Neural crest cell (in vitro differentiated cells): ENCODE measurements around the gene TBL3. TPM values are rescaled to one million over a fixed set of nuclear protein-coding genes. Genes with fewer than 3 reads are reported as not detected.

Source experiments
- DNase-seq: peaks from one replicate; pipeline ENCODE4 v3.0.0; 2021; ENCODE audit warnings: low read depth, mixed read lengths, low spot score
- H3K27ac Mint-ChIP-seq: one replicate; pipeline ENCODE4 v1.8.0; 2021; ENCODE audit warnings: mild to moderate bottlenecking, mixed read lengths; ENCODE audit not compliant: unreplicated experiment
- H3K27me3 Mint-ChIP-seq: 2 replicates; pipeline ENCODE4 v1.8.0; 2021; ENCODE audit warnings: low read depth, mild to moderate bottlenecking, mixed read lengths
- H3K36me3 Mint-ChIP-seq: 2 replicates; pipeline ENCODE4 v1.8.0; 2021; ENCODE audit warnings: low read depth, mild to moderate bottlenecking, mixed read lengths
- H3K4me1 Mint-ChIP-seq: 2 replicates; pipeline ENCODE4 v1.8.0; 2021; ENCODE audit warnings: mixed read lengths
- H3K4me3 Mint-ChIP-seq: one replicate; pipeline ENCODE4 v1.8.0; 2021; ENCODE audit warnings: mild to moderate bottlenecking, mixed read lengths
- H3K9me3 Mint-ChIP-seq: 2 replicates; pipeline ENCODE4 v1.8.0; 2021; ENCODE audit warnings: mixed read lengths
- long read RNA-seq: library from polyadenylated mRNA; unstranded; transcript quantifications from one replicate; pipeline ENCODE4 v2.0.0, GENCODE V29; 2020
- total RNA-seq: library from RNA; stranded (reverse); gene quantifications from 2 replicates; pipeline ENCODE4 v1.2.1, GENCODE V29; 2021
- TF ChIP-seq, protein P1 (sequence below): fragments of 200-600 bp; sonication (generic); conservative IDR thresholded peaks from 2 replicates; pipeline ENCODE4 v1.5.0; 2021; ENCODE audit warnings: antibody characterized with exemption, mild to moderate bottlenecking

The TBL3 gene
- 39.5 and 39.6 TPM in 2 replicates for total RNA-seq
- long read RNA-seq, full-length matches to known transcripts: 7 of 11 reads
- long read RNA-seq, partial matches to known transcripts: 1 of 11 reads
- long read RNA-seq, other reads (novel, unspliced or antisense): 3 of 11 reads

DNA sequence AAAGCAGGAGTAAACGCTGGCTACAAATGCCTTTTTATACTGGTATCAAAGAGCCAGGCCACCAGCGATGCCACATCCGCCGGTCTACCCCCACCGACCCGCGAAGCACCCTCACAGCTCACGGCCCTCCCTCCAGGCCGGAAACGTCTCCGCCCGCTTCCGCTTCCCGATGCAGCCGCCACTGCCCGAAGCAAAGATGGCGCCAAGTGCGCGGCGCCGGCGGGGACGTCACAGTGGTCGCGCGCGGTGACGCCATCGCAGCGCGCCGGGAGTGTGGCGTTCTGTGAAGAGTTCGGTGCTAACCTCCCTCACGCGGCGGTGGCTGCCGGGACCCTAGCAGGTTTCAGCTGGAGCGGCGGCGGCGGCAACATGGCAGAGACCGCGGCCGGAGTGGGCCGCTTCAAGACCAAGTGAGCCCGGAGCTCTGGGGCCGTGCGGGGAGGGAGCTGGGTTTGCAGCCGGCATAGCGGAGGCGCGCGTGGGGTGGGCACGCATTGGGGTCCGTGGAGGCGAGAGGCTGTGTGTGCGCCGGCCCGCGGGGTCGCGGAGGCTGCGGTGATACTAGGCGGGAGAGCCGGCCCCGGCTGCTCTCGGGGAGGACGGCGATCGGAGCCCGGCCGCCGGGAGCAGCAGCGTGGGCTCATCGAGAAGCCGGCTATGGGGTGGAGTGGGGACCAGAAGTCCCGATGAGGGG lies at the start of gene TBL3:
Gene TBL3 (plus strand): TSS at position 258 of the 694 bp plus-strand sequence. CDS start 112 bp downstream, at position 370.
- Mint-ChIP-seq H3K4me3 (peak within 1 kb of the TSS; percentile 97), H3K4me1 (peaks cover 18% of the 10 kb centered on the region), H3K27me3 (peaks cover 5% of the 10 kb centered on the region), H3K9me3 (no peaks in the 10 kb centered on the region), H3K36me3 (no peaks in the 10 kb centered on the region), H3K27ac (peak within 1 kb of the TSS; percentile 97)
- TF ChIP-seq, protein P1, sequence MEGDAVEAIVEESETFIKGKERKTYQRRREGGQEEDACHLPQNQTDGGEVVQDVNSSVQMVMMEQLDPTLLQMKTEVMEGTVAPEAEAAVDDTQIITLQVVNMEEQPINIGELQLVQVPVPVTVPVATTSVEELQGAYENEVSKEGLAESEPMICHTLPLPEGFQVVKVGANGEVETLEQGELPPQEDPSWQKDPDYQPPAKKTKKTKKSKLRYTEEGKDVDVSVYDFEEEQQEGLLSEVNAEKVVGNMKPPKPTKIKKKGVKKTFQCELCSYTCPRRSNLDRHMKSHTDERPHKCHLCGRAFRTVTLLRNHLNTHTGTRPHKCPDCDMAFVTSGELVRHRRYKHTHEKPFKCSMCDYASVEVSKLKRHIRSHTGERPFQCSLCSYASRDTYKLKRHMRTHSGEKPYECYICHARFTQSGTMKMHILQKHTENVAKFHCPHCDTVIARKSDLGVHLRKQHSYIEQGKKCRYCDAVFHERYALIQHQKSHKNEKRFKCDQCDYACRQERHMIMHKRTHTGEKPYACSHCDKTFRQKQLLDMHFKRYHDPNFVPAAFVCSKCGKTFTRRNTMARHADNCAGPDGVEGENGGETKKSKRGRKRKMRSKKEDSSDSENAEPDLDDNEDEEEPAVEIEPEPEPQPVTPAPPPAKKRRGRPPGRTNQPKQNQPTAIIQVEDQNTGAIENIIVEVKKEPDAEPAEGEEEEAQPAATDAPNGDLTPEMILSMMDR: no peak
- peak; percentile 89 for DNase-seq

GRCh38 chr16:1922357-1922756 lies 49.5 kb upstream of the TBL3 start:
- Mint-ChIP-seq H3K4me1 (peaks cover 10% of the 10 kb centered on the region), H3K27ac (no peak overlapping the region), H3K36me3 (no peaks in the 10 kb centered on the region), H3K27me3 (peaks cover 69% of the 10 kb centered on the region), H3K4me3 (no peak overlapping the region), H3K9me3 (no peaks in the 10 kb centered on the region)
- TF ChIP-seq, protein P1: no peak
- DNase-seq: no peak

GRCh38 chr16:1923299-1924034 lies 48.4 kb upstream of the TBL3 start:
- Mint-ChIP-seq H3K27me3 (peaks cover 64% of the 10 kb centered on the region), H3K36me3 (no peaks in the 10 kb centered on the region), H3K27ac (no peak overlapping the region), H3K4me3 (no peak overlapping the region), H3K4me1 (peaks cover 13% of the 10 kb centered on the region), H3K9me3 (no peaks in the 10 kb centered on the region)
- peak; percentile 47 for DNase-seq
- TF ChIP-seq, protein P1: peak; percentile 60

GRCh38 chr16:1924095-1924494 lies 47.8 kb upstream of the TBL3 start:
- TF ChIP-seq, protein P1: no peak
- peaks cover 15% of the 10 kb centered on the region for H3K4me1 Mint-ChIP-seq
- no peak overlapping the region for H3K4me3 Mint-ChIP-seq
- no peaks in the 10 kb centered on the region for H3K36me3 Mint-ChIP-seq
- DNase-seq: no peak
- H3K27me3 Mint-ChIP-seq: peaks cover 58% of the 10 kb centered on the region
- no peak overlapping the region for H3K27ac Mint-ChIP-seq
- no peaks in the 10 kb centered on the region for H3K9me3 Mint-ChIP-seq

DNA sequence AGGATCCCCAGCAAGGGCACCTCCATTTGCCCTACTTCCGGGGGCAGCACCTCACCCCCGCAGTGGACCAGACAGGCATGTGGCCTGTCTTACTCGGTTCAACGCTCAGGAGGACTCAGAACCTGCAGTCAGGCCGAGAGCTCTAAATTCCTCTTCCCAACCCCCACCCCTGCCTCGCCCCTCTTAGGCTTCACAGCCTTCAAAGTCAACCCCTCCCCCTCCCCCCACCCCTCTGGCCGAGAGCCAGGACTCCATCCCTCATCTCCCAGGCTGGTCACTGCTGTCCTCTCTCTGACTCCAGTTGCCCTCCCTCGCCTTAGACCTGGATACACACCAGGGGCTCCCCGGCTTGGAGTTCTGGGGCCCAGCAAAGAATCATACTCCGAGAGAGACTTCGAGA lies 45.6 kb upstream of the TBL3 start:
- Mint-ChIP-seq H3K4me1 (peaks cover 9% of the 10 kb centered on the region), H3K4me3 (no peak overlapping the region), H3K27me3 (peaks cover 43% of the 10 kb centered on the region), H3K9me3 (no peaks in the 10 kb centered on the region), H3K36me3 (no peaks in the 10 kb centered on the region), H3K27ac (no peak overlapping the region)
- TF ChIP-seq, protein P1: no peak
- DNase-seq: no peak
